WTC11 (cell line): ENCODE data around the gene CACNG1. TPM values are rescaled to one million over a fixed set of nuclear protein-coding genes. Genes with fewer than 3 reads are reported as not detected.
"Not testable (repeated sequence)": the region's sequence is repeated elsewhere in the genome, so short reads cannot be mapped to it uniquely, and the experiment has no call there.

Experiments used
- ATAC-seq: fragments of 200-7000 bp; cut with Tn5 transposase; 2 replicates; pipeline ENCODE4 v1.10.0; 2021; ENCODE audit warnings: mild to moderate bottlenecking, moderate library complexity
- CTCF ChIA-PET: fragments of 300-600 bp; sonication (Branson Sonifier 250); formaldehyde crosslinking; loops from one replicate; lab custom pipeline; 2021; ENCODE audit warnings: antibody characterized with exemption; lab: Charles Lee
- POLR2A ChIA-PET: fragments of 350-600 bp; sonication (Branson Sonifier 250); formaldehyde crosslinking; loops from one replicate; lab custom pipeline; 2021; ENCODE audit warnings: antibody characterized with exemption; lab: Charles Lee
- DNase-seq: peaks from one replicate; pipeline ENCODE4 v3.0.0; 2021; ENCODE audit warnings: low spot score
- H3K27ac Mint-ChIP-seq: 2 replicates; pipeline ENCODE4 v1.8.0; 2021; ENCODE audit warnings: mixed read lengths
- H3K27me3 Mint-ChIP-seq: 2 replicates; pipeline ENCODE4 v1.8.0; 2021; ENCODE audit warnings: low read depth, mild to moderate bottlenecking, moderate library complexity, mixed read lengths
- H3K36me3 Mint-ChIP-seq: 2 replicates; pipeline ENCODE4 v1.8.0; 2021; ENCODE audit warnings: mixed read lengths
- H3K4me1 Mint-ChIP-seq: 2 replicates; pipeline ENCODE4 v1.8.0; 2022; ENCODE audit warnings: mixed read lengths
- H3K4me3 Mint-ChIP-seq: 2 replicates; pipeline ENCODE4 v1.8.0; 2021; ENCODE audit warnings: mild to moderate bottlenecking, moderate library complexity, mixed read lengths
- H3K9me3 Mint-ChIP-seq: 2 replicates; pipeline ENCODE4 v1.8.0; 2021; ENCODE audit warnings: mixed read lengths
- CBFB ChIP-seq: sonication (generic); formaldehyde crosslinking; IDR thresholded peaks from 2 replicates; pipeline ENCODE4 v1.8.1; 2022; ENCODE audit warnings: mild to moderate bottlenecking, low read depth, missing genetic modification reagents
- ELF4 ChIP-seq: sonication (generic); formaldehyde crosslinking; IDR thresholded peaks from 2 replicates; pipeline ENCODE4 v1.8.1; 2022; ENCODE audit warnings: low read depth, mild to moderate bottlenecking, moderate library complexity, missing genetic modification reagents
- HMGA2 ChIP-seq: fragments of 250-450 bp; sonication (Bioruptor Pico); IDR thresholded peaks from 2 replicates; pipeline ENCODE4 v1.4.0; 2021; ENCODE audit warnings: mild to moderate bottlenecking, moderate library complexity
- JAZF1 ChIP-seq: fragments of 250-450 bp; sonication (Bioruptor Pico); IDR thresholded peaks from 2 replicates; pipeline ENCODE4 v1.9.0; 2021; ENCODE audit warnings: moderate library complexity, mild to moderate bottlenecking, inconsistent platforms
- MAX ChIP-seq: sonication (generic); formaldehyde crosslinking; IDR thresholded peaks from 2 replicates; pipeline ENCODE4 v1.8.0; 2022; ENCODE audit warnings: mild to moderate bottlenecking, missing genetic modification reagents
- PREB ChIP-seq: sonication (generic); formaldehyde crosslinking; IDR thresholded peaks from 2 replicates; pipeline ENCODE4 v1.8.1; 2022; ENCODE audit warnings: mild to moderate bottlenecking, missing genetic modification reagents, moderate library complexity, borderline replicate concordance
- SMAD4 ChIP-seq: sonication (generic); formaldehyde crosslinking; IDR thresholded peaks from 2 replicates; pipeline ENCODE4 v1.8.0; 2022; ENCODE audit warnings: mild to moderate bottlenecking, missing genetic modification reagents
- SOX15 ChIP-seq: fragments of 250-450 bp; sonication (Bioruptor Pico); IDR thresholded peaks from 2 replicates; pipeline ENCODE4 v1.9.0; 2021; ENCODE audit warnings: mild to moderate bottlenecking
- TCF7 ChIP-seq: sonication (generic); formaldehyde crosslinking; IDR thresholded peaks from 2 replicates; pipeline ENCODE4 v1.8.0; 2022; ENCODE audit warnings: mild to moderate bottlenecking, low read depth, missing genetic modification reagents, moderate library complexity
- USF2 ChIP-seq: sonication (generic); formaldehyde crosslinking; IDR thresholded peaks from 2 replicates; pipeline ENCODE4 v1.8.1; 2023; ENCODE audit warnings: mild to moderate bottlenecking, missing genetic modification reagents, moderate library complexity
- ZMAT4 ChIP-seq: fragments of 250-450 bp; sonication (Bioruptor Pico); IDR thresholded peaks from 2 replicates; pipeline ENCODE4 v1.9.0; 2021; ENCODE audit warnings: mild to moderate bottlenecking
- ZNF121 ChIP-seq: sonication (generic); formaldehyde crosslinking; IDR thresholded peaks from 2 replicates; pipeline ENCODE4 v1.8.0; 2023; ENCODE audit warnings: missing genetic modification reagents
- ZNF281 ChIP-seq: sonication (generic); formaldehyde crosslinking; IDR thresholded peaks from 2 replicates; pipeline ENCODE4 v1.8.0; 2023; ENCODE audit warnings: mild to moderate bottlenecking, missing genetic modification reagents
- ZNF396 ChIP-seq: fragments of 250-450 bp; sonication (Bioruptor Pico); IDR thresholded peaks from 2 replicates; pipeline ENCODE4 v1.8.0; 2021; ENCODE audit warnings: mild to moderate bottlenecking, moderate library complexity, borderline replicate concordance
- ZNF512 ChIP-seq: sonication (generic); formaldehyde crosslinking; IDR thresholded peaks from 2 replicates; pipeline ENCODE4 v1.8.1; 2022; ENCODE audit warnings: missing genetic modification reagents, borderline replicate concordance
- total RNA-seq: library from RNA; stranded (reverse); gene quantifications from 3 replicates; pipeline ENCODE4 v1.2.3, GENCODE V29; 2021
- TF ChIP-seq, protein P1 (sequence below): fragments of 250-450 bp; sonication (Bioruptor Pico); IDR thresholded peaks from 2 replicates; pipeline ENCODE4 v2.1.2; 2022; ENCODE audit warnings: mild to moderate bottlenecking, moderate library complexity

Gene CACNG1
- total RNA-seq, 1 experiment from 2014 or later, result not detected

GRCh38 chr17:67092291-67092690, 47.9 kb downstream of the CACNG1 start:
- no peak overlapping the region for H3K4me3 Mint-ChIP-seq
- no peak for ATAC-seq
- TF ChIP-seq ZNF396 (CRISPR knock-in tag), result no peak
- TF ChIP-seq SOX15 (CRISPR knock-in tag), result no peak
- no peak for TF ChIP-seq JAZF1
- no peak for TF ChIP-seq ZNF121 (CRISPR knock-in tag)
- no peak for TF ChIP-seq PREB (CRISPR knock-in tag)
- no peak for TF ChIP-seq MAX
- TF ChIP-seq SMAD4, result no peak
- TF ChIP-seq ELF4 (CRISPR knock-in tag), result no peak
- no peak for TF ChIP-seq TCF7 (CRISPR knock-in tag)
- TF ChIP-seq USF2, result no peak
- TF ChIP-seq ZMAT4 (CRISPR knock-in tag), result no peak
- no peak for TF ChIP-seq HMGA2
- TF ChIP-seq CBFB (CRISPR knock-in tag), result no peak
- TF ChIP-seq ZNF512 (CRISPR knock-in tag), result no peak
- TF ChIP-seq, protein P1, sequence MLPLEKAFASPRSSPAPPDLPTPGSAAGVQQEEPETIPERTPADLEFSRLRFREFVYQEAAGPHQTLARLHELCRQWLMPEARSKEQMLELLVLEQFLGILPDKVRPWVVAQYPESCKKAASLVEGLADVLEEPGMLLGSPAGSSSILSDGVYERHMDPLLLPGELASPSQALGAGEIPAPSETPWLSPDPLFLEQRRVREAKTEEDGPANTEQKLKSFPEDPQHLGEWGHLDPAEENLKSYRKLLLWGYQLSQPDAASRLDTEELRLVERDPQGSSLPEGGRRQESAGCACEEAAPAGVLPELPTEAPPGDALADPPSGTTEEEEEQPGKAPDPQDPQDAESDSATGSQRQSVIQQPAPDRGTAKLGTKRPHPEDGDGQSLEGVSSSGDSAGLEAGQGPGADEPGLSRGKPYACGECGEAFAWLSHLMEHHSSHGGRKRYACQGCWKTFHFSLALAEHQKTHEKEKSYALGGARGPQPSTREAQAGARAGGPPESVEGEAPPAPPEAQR (CRISPR knock-in tag), result no peak
- no peak for TF ChIP-seq ZNF281
- ChIA-PET POLR2A (no interaction called here), CTCF (no interaction called here)
- H3K27ac Mint-ChIP-seq, result no peak overlapping the region
- no peak for DNase-seq
- peaks cover 12% of the 10 kb centered on the region for H3K9me3 Mint-ChIP-seq
- no peaks in the 10 kb centered on the region for H3K4me1 Mint-ChIP-seq
- H3K27me3 Mint-ChIP-seq, result no peaks in the 10 kb centered on the region
- peaks cover 14% of the 10 kb centered on the region for H3K36me3 Mint-ChIP-seq

GRCh38 chr17:67092710-67093109, 48.4 kb downstream of the CACNG1 start:
- H3K4me3 Mint-ChIP-seq, H3K4me1 Mint-ChIP-seq, H3K27me3 Mint-ChIP-seq, DNase-seq, H3K27ac Mint-ChIP-seq, POLR2A ChIA-PET, ATAC-seq, CTCF ChIA-PET: not testable (repeated sequence)
- H3K36me3 Mint-ChIP-seq, result peaks cover 14% of the 10 kb centered on the region
- H3K9me3 Mint-ChIP-seq, result peaks cover 12% of the 10 kb centered on the region
